Mesendoderm (in vitro differentiated cells): ENCODE measurements around the gene KIAA0513.

Experiments used
- DNase-seq: peaks from one replicate; pipeline ENCODE4 v3.0.0; 2013
- H2AK5ac ChIP-seq: 2 replicates; pipeline ENCODE4 v1.6.1; 2013; ENCODE audit warnings: low read length, inconsistent platforms
- H2BK120ac ChIP-seq: 2 replicates; pipeline ENCODE4 v1.6.1; 2013; ENCODE audit warnings: low read depth, mild to moderate bottlenecking, low read length, moderate library complexity, mixed read lengths
- H2BK15ac ChIP-seq: replicated peaks from 2 replicates; pipeline ENCODE4 v1.6.1; 2013; ENCODE audit warnings: low read depth, mild to moderate bottlenecking, moderate library complexity
- H2BK5ac ChIP-seq: 2 replicates; pipeline ENCODE4 v1.6.1; 2013; ENCODE audit warnings: low read length, inconsistent platforms
- H3K18ac ChIP-seq: 2 replicates; pipeline ENCODE4 v1.6.1; 2013; ENCODE audit warnings: mild to moderate bottlenecking, low read length, mixed read lengths
- H3K23ac ChIP-seq: one replicate; pipeline ENCODE4 v1.6.1; 2013; ENCODE audit warnings: low read length
- H3K27ac ChIP-seq: 2 replicates; pipeline ENCODE4 v1.5.1; 2013; ENCODE audit warnings: low read depth, mild to moderate bottlenecking, inconsistent platforms, low read length, moderate library complexity
- H3K27me3 ChIP-seq: 2 replicates; pipeline ENCODE4 v1.6.1; 2013; ENCODE audit warnings: low read length, control low read depth, mild to moderate bottlenecking, inconsistent platforms; ENCODE audit not compliant: insufficient read depth, poor library complexity
- H3K36me3 ChIP-seq: 2 replicates; pipeline ENCODE4 v1.6.1; 2013; ENCODE audit warnings: low read length, inconsistent platforms; ENCODE audit not compliant: control insufficient read depth, insufficient read depth
- H3K4ac ChIP-seq: one replicate; pipeline ENCODE4 v1.6.1; 2013; ENCODE audit warnings: low read depth, mild to moderate bottlenecking, low read length, moderate library complexity
- H3K4me1 ChIP-seq: 2 replicates; pipeline ENCODE4 v1.6.1; 2013; ENCODE audit warnings: low read depth, low read length, inconsistent platforms; ENCODE audit not compliant: control insufficient read depth
- H3K4me2 ChIP-seq: 2 replicates; pipeline ENCODE4 v1.6.1; 2013; ENCODE audit warnings: low read length
- H3K4me3 ChIP-seq: 2 replicates; pipeline ENCODE4 v1.5.1; 2013; ENCODE audit warnings: mild to moderate bottlenecking, low read length
- H3K56ac ChIP-seq: one replicate; pipeline ENCODE4 v1.6.1; 2013; ENCODE audit warnings: low read length
- H3K79me1 ChIP-seq: 2 replicates; pipeline ENCODE4 v1.6.1; 2013; ENCODE audit warnings: low read length, inconsistent platforms
- H3K79me2 ChIP-seq: 2 replicates; pipeline ENCODE4 v1.6.1; 2013; ENCODE audit warnings: mild to moderate bottlenecking, low read length; ENCODE audit not compliant: control insufficient read depth, insufficient read depth
- H3K9ac ChIP-seq: 2 replicates; pipeline ENCODE4 v1.6.1; 2013; ENCODE audit warnings: low read length, inconsistent platforms
- H4K5ac ChIP-seq: one replicate; pipeline ENCODE4 v1.6.1; 2013; ENCODE audit warnings: low read length
- H4K8ac ChIP-seq: one replicate; pipeline ENCODE4 v1.6.1; 2013; ENCODE audit warnings: low read depth, mild to moderate bottlenecking, control low read depth, low read length, moderate library complexity
- WGBS: extraction: QIAGEN DNeasy Blood & Tissue Kit; methylation state at CpG from one replicate; pipeline ENCODE4 v1.1.7; 2013; ENCODE audit warnings: low lambda C conversion rate, missing lambda C conversion rate; ENCODE audit not compliant: insufficient coverage; ENCODE audit errors: extremely low coverage; 5-methylcytosine and 5-hydroxymethylcytosine counted together

The KIAA0513 gene

GRCh38 chr16:85127379-85127723, 99.8 kb downstream of the KIAA0513 start:
- no peak overlapping the region for H3K23ac ChIP-seq
- WGBS = no CpG with 5 or more reads among the region's 3 CpGs
- H2BK120ac ChIP-seq = no peak overlapping the region
- no peak overlapping the region for H3K56ac ChIP-seq
- H4K5ac ChIP-seq = no peak overlapping the region
- no peaks in the 10 kb centered on the region for H3K79me2 ChIP-seq
- no peak overlapping the region for H4K8ac ChIP-seq
- H2BK15ac ChIP-seq = no peak overlapping the region
- H3K4ac ChIP-seq = no peak overlapping the region
- H3K18ac ChIP-seq = no peak overlapping the region
- H3K4me3 ChIP-seq = no peak overlapping the region
- H3K4me2 ChIP-seq = no peak overlapping the region
- no peak for DNase-seq
- H3K9ac ChIP-seq = no peak overlapping the region
- no peak overlapping the region for H2AK5ac ChIP-seq
- H3K4me1 ChIP-seq = no peaks in the 10 kb centered on the region
- H2BK5ac ChIP-seq = no peak overlapping the region
- no peaks in the 10 kb centered on the region for H3K27me3 ChIP-seq
- H3K79me1 ChIP-seq = no peaks in the 10 kb centered on the region
- no peaks in the 10 kb centered on the region for H3K36me3 ChIP-seq
- H3K27ac ChIP-seq = no peak overlapping the region

- Histone ChIP-seq H3K9ac (no peak overlapping the region), H3K4ac (no peak overlapping the region)
- WGBS = no CpG with 5 or more reads among the region's 9 CpGs
These were observed 100.7 kb downstream of the KIAA0513 start for GRCh38 chr16:85128079-85128837.

GRCh38 chr16:85129876-85130704, 102.5 kb downstream of the KIAA0513 start:
- H3K79me1 ChIP-seq = no peaks in the 10 kb centered on the region
- H2AK5ac ChIP-seq = no peak overlapping the region
- H3K4me3 ChIP-seq = no peak overlapping the region
- peak overlapping the region; percentile 12 for H3K18ac ChIP-seq
- H2BK5ac ChIP-seq = no peak overlapping the region
- H2BK120ac ChIP-seq = no peak overlapping the region
- no peak overlapping the region for H3K4me2 ChIP-seq
- no peaks in the 10 kb centered on the region for H3K36me3 ChIP-seq
- no peaks in the 10 kb centered on the region for H3K27me3 ChIP-seq
- no peak overlapping the region for H3K23ac ChIP-seq
- no peak overlapping the region for H4K8ac ChIP-seq
- no CpG with 5 or more reads among the region's 15 CpGs for WGBS
- no peak overlapping the region for H3K4ac ChIP-seq
- H3K4me1 ChIP-seq = no peaks in the 10 kb centered on the region
- no peak overlapping the region for H3K9ac ChIP-seq
- no peak overlapping the region for H3K27ac ChIP-seq
- no peak overlapping the region for H2BK15ac ChIP-seq
- H4K5ac ChIP-seq = no peak overlapping the region
- H3K79me2 ChIP-seq = no peaks in the 10 kb centered on the region
- DNase-seq = no peak
- H3K56ac ChIP-seq = no peak overlapping the region

More at GRCh38 chr16:85128079-85128837, 100.7 kb downstream of the KIAA0513 start:
- Histone ChIP-seq H3K18ac (no peak overlapping the region), H2BK120ac (no peak overlapping the region), H3K56ac (no peak overlapping the region), H4K8ac (no peak overlapping the region), H3K79me1 (no peaks in the 10 kb centered on the region), H4K5ac (no peak overlapping the region), H3K36me3 (no peaks in the 10 kb centered on the region), H2AK5ac (no peak overlapping the region), H3K4me3 (no peak overlapping the region), H3K23ac (no peak overlapping the region), H3K79me2 (no peaks in the 10 kb centered on the region), H3K4me2 (no peak overlapping the region), H3K4me1 (no peaks in the 10 kb centered on the region), H2BK5ac (no peak overlapping the region), H2BK15ac (no peak overlapping the region), H3K27ac (no peak overlapping the region), H3K27me3 (no peaks in the 10 kb centered on the region)
- DNase-seq = no peak

- H2BK5ac ChIP-seq = no peak overlapping the region
- no peak overlapping the region for H4K8ac ChIP-seq
- no peaks in the 10 kb centered on the region for H3K36me3 ChIP-seq
- H3K9ac ChIP-seq = no peak overlapping the region
- H3K4me2 ChIP-seq = no peak overlapping the region
- H2BK120ac ChIP-seq = no peak overlapping the region
- no peak overlapping the region for H3K23ac ChIP-seq
- H3K56ac ChIP-seq = no peak overlapping the region
- H3K4me1 ChIP-seq = no peaks in the 10 kb centered on the region
- H2AK5ac ChIP-seq = no peak overlapping the region
- no peak for DNase-seq
- H3K27me3 ChIP-seq = no peaks in the 10 kb centered on the region
- no peak overlapping the region for H3K4me3 ChIP-seq
- no peaks in the 10 kb centered on the region for H3K79me1 ChIP-seq
- H2BK15ac ChIP-seq = no peak overlapping the region
- H3K79me2 ChIP-seq = no peaks in the 10 kb centered on the region
- no peak overlapping the region for H4K5ac ChIP-seq
- peak overlapping the region; percentile 12 for H3K18ac ChIP-seq
- H3K27ac ChIP-seq = no peak overlapping the region
- H3K4ac ChIP-seq = no peak overlapping the region
- WGBS = no CpG with 5 or more reads among the region's 5 CpGs
These were observed 103.1 kb downstream of the KIAA0513 start for GRCh38 chr16:85130705-85131028.

GRCh38 chr16:85132456-85133289, 105.1 kb downstream of the KIAA0513 start:
- Histone ChIP-seq H3K18ac (no peak overlapping the region), H3K27ac (no peak overlapping the region), H3K4ac (no peak overlapping the region), H2AK5ac (no peak overlapping the region), H3K9ac (no peak overlapping the region), H4K8ac (no peak overlapping the region), H3K79me1 (no peaks in the 10 kb centered on the region), H3K56ac (no peak overlapping the region), H2BK15ac (no peak overlapping the region), H3K27me3 (no peaks in the 10 kb centered on the region), H3K4me1 (no peaks in the 10 kb centered on the region), H3K23ac (no peak overlapping the region), H4K5ac (no peak overlapping the region), H3K4me3 (no peak overlapping the region), H3K79me2 (no peaks in the 10 kb centered on the region), H2BK5ac (no peak overlapping the region), H3K4me2 (no peak overlapping the region), H3K36me3 (no peaks in the 10 kb centered on the region), H2BK120ac (no peak overlapping the region)
- DNase-seq = no peak
- no CpG with 5 or more reads among the region's 20 CpGs for WGBS
